Dendritic cell treated with granulocyte-macrophage colony-stimulating factor and Interleukin-4, amounts not matched to agents 40 ng/mL and 50 ng/mL, for 4 days (primary cell): ENCODE data around the gene TMEM135.

ENCODE experiments used
- H3K27ac Mint-ChIP-seq: one replicate; pipeline ENCODE4 v1.8.0; 2022; ENCODE audit warnings: mild to moderate bottlenecking, mixed read lengths
- H3K27me3 Mint-ChIP-seq: one replicate; pipeline ENCODE4 v1.8.0; 2022; ENCODE audit warnings: mild to moderate bottlenecking, mixed read lengths
- H3K36me3 Mint-ChIP-seq: one replicate; pipeline ENCODE4 v1.8.0; 2022; ENCODE audit warnings: low read depth, mixed read lengths
- H3K4me1 Mint-ChIP-seq: one replicate; pipeline ENCODE4 v1.8.0; 2022; ENCODE audit warnings: low read depth, mixed read lengths
- H3K4me3 Mint-ChIP-seq: one replicate; pipeline ENCODE4 v1.8.0; 2022; ENCODE audit warnings: mild to moderate bottlenecking, moderate library complexity, mixed read lengths
- H3K9me3 Mint-ChIP-seq: one replicate; pipeline ENCODE4 v1.8.0; 2022; ENCODE audit warnings: mixed read lengths
- intact Hi-C: fragments of 100-400 bp; cut with micrococcal nuclease; formaldehyde crosslinking; loops from one replicate; pipeline ENCODE4 v1.15.0; 2022

Gene TMEM135

GRCh38 chr11:87326594-87326993 lies 288.9 kb downstream of the TMEM135 start:
- Mint-ChIP-seq H3K4me1 (no peaks in the 10 kb centered on the region), H3K27ac (no peak overlapping the region), H3K27me3 (no peaks in the 10 kb centered on the region), H3K36me3 (peaks cover 21% of the 10 kb centered on the region), H3K4me3 (no peak overlapping the region), H3K9me3 (no peaks in the 10 kb centered on the region)
- intact Hi-C loops, result no loop called here

DNA sequence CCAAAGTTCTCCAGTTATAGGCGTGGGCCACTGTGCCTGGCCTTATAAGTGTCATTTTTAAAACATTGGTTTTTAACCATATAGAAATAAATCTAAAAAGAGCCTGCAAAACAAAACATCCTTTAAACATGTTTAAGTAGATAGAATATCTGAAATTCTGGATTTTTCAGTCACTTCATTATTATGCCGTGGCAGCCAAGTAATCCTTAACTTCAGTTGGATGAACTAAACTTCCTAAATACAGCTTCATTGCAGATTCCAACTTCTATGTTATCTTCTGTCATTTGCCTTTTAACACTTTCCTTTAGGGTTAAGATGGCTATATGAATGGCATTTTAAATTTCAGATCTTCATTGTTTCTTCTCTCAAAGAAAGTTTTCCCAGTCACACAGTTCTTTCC lies 291.4 kb downstream of the TMEM135 start:
- intact Hi-C loops, result no loop called here
- Mint-ChIP-seq H3K9me3 (no peaks in the 10 kb centered on the region), H3K27me3 (no peaks in the 10 kb centered on the region), H3K4me3 (no peak overlapping the region), H3K27ac (no peak overlapping the region), H3K36me3 (peaks cover 16% of the 10 kb centered on the region), H3K4me1 (no peaks in the 10 kb centered on the region)

DNA sequence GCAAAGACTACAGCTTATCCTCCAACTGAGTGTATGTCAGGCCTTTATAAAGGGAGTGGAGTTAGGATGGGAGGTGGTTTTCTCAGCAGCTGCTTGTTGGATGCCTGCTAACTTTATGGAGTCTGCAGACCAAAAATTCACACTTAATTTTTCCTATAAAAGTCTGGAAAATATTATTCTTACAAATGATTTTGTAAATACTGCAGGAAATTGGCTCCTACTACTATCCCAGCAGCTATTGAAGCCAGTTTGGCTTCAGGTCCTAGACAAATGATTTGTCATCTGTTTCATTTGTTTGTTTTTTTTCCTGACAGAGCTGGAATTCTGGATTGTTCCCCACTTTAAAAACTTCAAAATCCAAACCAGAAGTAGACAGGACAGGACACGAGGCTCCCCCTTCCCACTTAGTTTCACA lies 292.5 kb downstream of the TMEM135 start:
- H3K9me3 Mint-ChIP-seq, result no peaks in the 10 kb centered on the region
- H3K27me3 Mint-ChIP-seq, result no peaks in the 10 kb centered on the region

DNA sequence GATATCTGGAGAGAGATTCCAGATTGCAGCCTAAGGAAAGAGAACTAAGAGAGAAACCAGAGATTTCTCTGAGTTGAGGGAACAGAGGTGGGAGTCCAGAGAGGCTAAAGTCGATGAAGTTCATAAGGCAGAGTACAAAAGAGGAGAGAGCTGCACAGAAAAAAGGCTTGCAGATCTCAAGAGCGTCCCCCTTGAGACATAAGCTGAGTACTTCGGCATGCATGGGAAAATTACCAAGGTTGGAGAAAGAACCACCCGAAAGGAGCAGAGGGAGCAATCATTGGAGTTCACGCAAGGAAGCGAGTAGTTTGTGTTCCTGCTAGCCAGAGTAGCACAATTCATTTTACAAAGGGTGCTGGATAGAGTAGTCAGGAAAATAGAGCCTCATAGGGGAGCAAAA lies 293.5 kb downstream of the TMEM135 start:
- no peaks in the 10 kb centered on the region for H3K9me3 Mint-ChIP-seq
- H3K27ac Mint-ChIP-seq, result no peak overlapping the region
- no peaks in the 10 kb centered on the region for H3K27me3 Mint-ChIP-seq
- peaks cover 10% of the 10 kb centered on the region for H3K36me3 Mint-ChIP-seq
- H3K4me1 Mint-ChIP-seq, result no peaks in the 10 kb centered on the region
- intact Hi-C loops, result no loop called here
- H3K4me3 Mint-ChIP-seq, result no peak overlapping the region

More for the DNA sequence above, 292.5 kb downstream of the TMEM135 start:
- Mint-ChIP-seq H3K36me3 (peaks cover 16% of the 10 kb centered on the region), H3K27ac (no peak overlapping the region), H3K4me3 (no peak overlapping the region), H3K4me1 (no peaks in the 10 kb centered on the region)
- intact Hi-C loops, result no loop called here

DNA sequence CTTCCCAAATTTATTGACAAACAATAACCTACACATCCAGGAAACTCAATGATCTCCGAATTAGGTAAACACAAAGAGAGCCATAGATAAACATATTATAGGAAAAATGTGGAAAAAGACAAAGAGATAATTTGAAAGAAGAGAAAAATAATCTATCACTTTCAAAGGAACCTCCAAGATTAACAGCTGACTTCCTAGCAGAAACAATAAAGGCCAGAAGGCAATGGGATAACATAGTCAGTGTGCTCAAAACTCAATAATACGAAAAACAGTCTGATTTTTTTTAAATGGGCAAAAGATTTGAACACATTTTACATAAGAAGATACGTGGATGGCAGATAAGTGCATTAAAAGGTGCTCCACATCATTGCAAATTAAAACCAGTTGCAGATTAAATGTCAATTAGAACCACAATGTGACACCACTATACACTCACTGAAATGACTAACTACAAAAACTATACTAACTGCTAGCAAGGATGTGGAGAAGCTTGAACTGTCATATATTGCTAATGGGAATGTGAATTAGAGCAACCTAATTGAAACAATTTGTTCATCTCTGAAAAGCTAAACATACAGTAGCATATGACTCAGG lies 300.4 kb downstream of the TMEM135 start:
- H3K9me3 Mint-ChIP-seq, result peaks cover 22% of the 10 kb centered on the region
- H3K27me3 Mint-ChIP-seq, result no peaks in the 10 kb centered on the region
- H3K36me3 Mint-ChIP-seq, result no peaks in the 10 kb centered on the region
- no peak overlapping the region for H3K27ac Mint-ChIP-seq
- intact Hi-C loops, result no loop called here
- H3K4me3 Mint-ChIP-seq, result no peak overlapping the region
- H3K4me1 Mint-ChIP-seq, result no peaks in the 10 kb centered on the region

GRCh38 chr11:87339416-87339815 lies 301.7 kb downstream of the TMEM135 start:
- no peak overlapping the region for H3K4me3 Mint-ChIP-seq
- no peaks in the 10 kb centered on the region for H3K4me1 Mint-ChIP-seq
- H3K27me3 Mint-ChIP-seq, result no peaks in the 10 kb centered on the region
- peaks cover 22% of the 10 kb centered on the region for H3K9me3 Mint-ChIP-seq
- no peak overlapping the region for H3K27ac Mint-ChIP-seq
- intact Hi-C loops, result no loop called here
- H3K36me3 Mint-ChIP-seq, result no peaks in the 10 kb centered on the region

DNA sequence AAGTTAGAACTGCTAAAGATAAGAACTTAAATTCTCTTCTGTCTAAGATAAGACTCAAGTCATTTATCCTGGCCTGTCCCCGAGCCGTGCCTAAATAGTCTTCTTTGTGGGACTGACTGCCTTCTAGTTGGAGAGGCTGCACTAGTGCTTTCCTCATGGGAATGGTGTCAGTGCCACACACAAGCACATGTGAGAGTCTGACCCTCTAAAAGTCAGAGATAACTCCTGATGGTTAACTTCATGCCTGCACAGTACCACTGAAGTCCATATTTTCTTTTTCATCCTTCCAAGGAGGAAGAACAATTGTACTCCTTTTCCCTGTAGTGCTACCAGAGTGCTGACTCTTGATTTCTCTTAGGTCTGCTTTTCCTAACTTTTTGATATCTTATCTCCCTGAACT lies 309.7 kb downstream of the TMEM135 start:
- Mint-ChIP-seq H3K4me3 (no peak overlapping the region), H3K27ac (no peak overlapping the region), H3K4me1 (peaks cover 8% of the 10 kb centered on the region), H3K27me3 (no peaks in the 10 kb centered on the region), H3K9me3 (no peaks in the 10 kb centered on the region), H3K36me3 (no peaks in the 10 kb centered on the region)
- intact Hi-C loops, result no loop called here

- H3K9me3 Mint-ChIP-seq, result no peaks in the 10 kb centered on the region
- H3K4me3 Mint-ChIP-seq, result no peak overlapping the region
- peaks cover 12% of the 10 kb centered on the region for H3K4me1 Mint-ChIP-seq
- intact Hi-C loops, result no loop called here
- H3K27ac Mint-ChIP-seq, result no peak overlapping the region
- H3K27me3 Mint-ChIP-seq, result no peaks in the 10 kb centered on the region
- no peaks in the 10 kb centered on the region for H3K36me3 Mint-ChIP-seq
Measured at GRCh38 chr11:87347854-87348253, 310.1 kb downstream of the TMEM135 start.

DNA sequence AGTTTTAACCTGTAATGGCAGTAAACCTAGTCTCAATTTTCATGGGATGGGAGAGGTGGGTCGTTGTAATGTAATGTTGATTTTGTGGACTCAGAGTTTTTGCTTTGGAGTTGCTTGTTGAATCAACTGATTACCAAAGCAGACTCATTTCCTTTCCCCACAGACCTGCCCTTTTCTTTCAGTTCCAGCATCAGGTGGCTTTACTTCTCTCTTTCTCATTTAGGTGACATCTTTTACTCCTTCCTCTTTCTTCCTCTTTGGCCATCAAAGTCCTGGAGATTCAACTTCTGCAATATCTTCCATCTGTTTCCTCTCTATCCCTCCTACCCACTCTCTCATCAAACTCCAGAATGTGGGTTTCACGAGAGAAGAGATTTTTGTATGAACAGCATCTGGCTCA lies 313.9 kb downstream of the TMEM135 start:
- H3K9me3 Mint-ChIP-seq, result no peaks in the 10 kb centered on the region
- H3K4me3 Mint-ChIP-seq, result no peak overlapping the region
- H3K4me1 Mint-ChIP-seq, result peaks cover 12% of the 10 kb centered on the region
- no peak overlapping the region for H3K27ac Mint-ChIP-seq
- no peaks in the 10 kb centered on the region for H3K36me3 Mint-ChIP-seq
- intact Hi-C loops, result loop anchor here (1.0 to 5.0 kb wide), 2 partner anchors 70 to 1201 kb away; no protein-coding TSS in a partner anchor
- no peaks in the 10 kb centered on the region for H3K27me3 Mint-ChIP-seq

DNA sequence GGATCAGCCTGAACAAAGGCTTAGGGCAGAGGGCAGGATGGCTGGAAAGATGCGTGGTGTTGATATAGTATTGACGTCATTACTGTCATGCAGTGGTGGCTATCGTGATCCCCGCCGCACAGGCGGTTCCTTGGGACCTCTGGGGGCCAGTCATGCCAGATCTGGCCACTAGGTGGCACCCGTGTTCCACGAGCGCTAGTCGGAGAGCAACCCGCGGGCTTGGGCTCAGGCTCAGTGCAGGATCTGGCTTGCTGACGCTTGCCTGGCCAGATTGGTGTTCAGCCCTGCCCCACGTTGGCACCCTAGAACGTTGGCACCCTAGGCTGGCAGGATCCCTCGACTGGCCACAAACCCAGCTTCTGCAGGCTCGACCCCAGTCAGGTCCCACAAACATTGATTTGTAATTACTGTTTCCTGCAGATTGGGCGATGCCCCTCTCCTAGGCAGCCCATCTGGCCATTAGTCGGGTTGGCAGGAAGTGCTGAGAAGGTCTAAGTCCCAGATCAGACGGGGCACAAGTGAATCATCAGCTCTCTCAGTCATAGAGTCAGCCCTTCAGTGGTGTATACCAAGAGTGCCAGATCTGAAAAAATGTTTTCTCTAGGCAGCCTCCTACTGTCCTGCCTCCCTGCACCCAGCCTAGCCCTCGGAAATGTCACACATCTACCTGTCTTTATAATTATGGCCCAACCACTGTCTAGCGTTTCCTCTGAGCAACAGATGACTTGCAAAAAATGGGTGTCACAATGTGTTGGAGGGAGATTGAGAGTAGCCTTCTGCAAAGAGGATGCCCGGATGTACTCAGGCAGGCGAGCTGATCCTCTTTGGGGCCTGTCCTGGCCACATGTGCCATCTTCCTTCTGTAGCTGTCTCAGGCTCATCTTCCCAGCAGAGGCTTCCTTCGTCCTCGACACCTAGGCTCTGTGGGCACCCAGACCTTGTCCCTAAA lies 315.3 kb downstream of the TMEM135 start:
- peaks cover 12% of the 10 kb centered on the region for H3K4me1 Mint-ChIP-seq
- H3K27ac Mint-ChIP-seq, result no peak overlapping the region
- intact Hi-C loops, result loop anchor here (1.0 to 5.0 kb wide), 2 partner anchors 68 to 1199 kb away; no protein-coding TSS in a partner anchor
- no peaks in the 10 kb centered on the region for H3K27me3 Mint-ChIP-seq
- H3K9me3 Mint-ChIP-seq, result no peaks in the 10 kb centered on the region
- no peaks in the 10 kb centered on the region for H3K36me3 Mint-ChIP-seq
- H3K4me3 Mint-ChIP-seq, result no peak overlapping the region

GRCh38 chr11:87353771-87354345 lies 316.1 kb downstream of the TMEM135 start:
- Mint-ChIP-seq H3K9me3 (no peaks in the 10 kb centered on the region), H3K36me3 (no peaks in the 10 kb centered on the region), H3K4me3 (no peak overlapping the region), H3K27ac (no peak overlapping the region), H3K27me3 (no peaks in the 10 kb centered on the region), H3K4me1 (peaks cover 12% of the 10 kb centered on the region)
- intact Hi-C loops, result loop anchor here (5.0 kb wide), 1 partner anchor 1198 kb away; no protein-coding TSS in a partner anchor

DNA sequence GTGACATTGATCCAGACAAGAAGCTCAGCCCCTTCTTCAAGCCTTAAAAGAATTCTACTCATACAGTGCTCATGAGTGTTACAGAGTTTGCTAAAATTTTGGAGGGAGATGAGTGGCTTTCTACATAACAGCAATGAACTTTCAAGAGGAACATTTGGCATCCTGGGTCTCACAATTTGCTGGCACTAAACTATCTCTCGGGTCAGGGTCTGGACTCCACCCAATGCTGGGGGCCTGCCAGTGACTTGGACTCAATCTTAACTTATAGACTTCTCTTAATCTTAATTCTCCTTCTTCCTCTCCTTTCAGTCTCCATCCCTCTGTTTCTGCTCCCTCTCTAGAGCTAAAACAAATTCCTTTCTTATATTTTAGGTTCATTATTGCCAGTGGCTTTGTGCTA lies 317.9 kb downstream of the TMEM135 start:
- intact Hi-C loops, result no loop called here
- Mint-ChIP-seq H3K4me3 (no peak overlapping the region), H3K36me3 (no peaks in the 10 kb centered on the region), H3K4me1 (peaks cover 12% of the 10 kb centered on the region), H3K9me3 (no peaks in the 10 kb centered on the region), H3K27me3 (no peaks in the 10 kb centered on the region), H3K27ac (no peak overlapping the region)

- Mint-ChIP-seq H3K4me1 (peaks cover 12% of the 10 kb centered on the region), H3K36me3 (no peaks in the 10 kb centered on the region), H3K27me3 (no peaks in the 10 kb centered on the region), H3K4me3 (no peak overlapping the region), H3K9me3 (no peaks in the 10 kb centered on the region), H3K27ac (no peak overlapping the region)
- intact Hi-C loops, result no loop called here
Measured at GRCh38 chr11:87356428-87356827, 318.7 kb downstream of the TMEM135 start.

DNA sequence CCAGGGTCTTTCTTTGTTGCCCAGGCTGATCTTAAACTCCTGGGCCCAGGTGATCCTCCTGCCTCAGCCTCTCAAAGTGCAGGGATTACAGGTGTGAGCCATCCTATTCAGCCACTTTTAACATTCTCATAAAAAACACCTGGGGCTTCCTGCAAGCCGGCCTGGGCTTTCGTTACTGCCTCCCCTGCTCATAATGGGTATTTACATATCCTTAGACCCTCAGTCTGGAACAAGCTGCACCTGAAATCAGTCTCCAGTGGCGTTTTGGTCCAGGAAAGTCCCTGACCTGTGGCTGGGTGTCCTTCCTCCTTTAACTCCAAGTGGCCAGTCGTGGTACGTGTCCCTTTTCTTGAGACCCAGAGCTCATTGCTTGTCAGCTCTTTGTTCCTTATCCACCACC lies 320.7 kb downstream of the TMEM135 start:
- intact Hi-C loops, result no loop called here
- Mint-ChIP-seq H3K4me3 (no peak overlapping the region), H3K4me1 (no peaks in the 10 kb centered on the region), H3K27ac (no peak overlapping the region), H3K9me3 (no peaks in the 10 kb centered on the region), H3K36me3 (no peaks in the 10 kb centered on the region), H3K27me3 (no peaks in the 10 kb centered on the region)
